Thyroid gland (tissue), 4 donors: ENCODE data around the gene NUTM1.

Experiments
- CTCF ChIP-seq, 6 experiments: fragments of 200-600 bp in 3 of 6; fragments of 450-650 bp in 3 of 6; sonication (generic) in 3 of 6; IDR thresholded peaks; one replicate each; pipeline ENCODE4 v1.5.1; 2016 to 2019; ENCODE audit warnings: antibody characterized with exemption in 6 of 6, mild to moderate bottlenecking in 2 of 6, inconsistent platforms in 1 of 6, moderate library complexity in 1 of 6
- POLR2A ChIP-seq, 2 donors: fragments of 450-650 bp; IDR thresholded peaks; one replicate each; pipeline ENCODE4 v1.6.1; 2017; ENCODE audit warnings: antibody characterized with exemption in 2 of 2, mild to moderate bottlenecking in 2 of 2, moderate library complexity in 1 of 2

GRCh38 chr15:34301058-34301457, 42.1 kb upstream of the NUTM1 start:
- TF ChIP-seq POLR2A (IDR thresholded peaks at IDR 0.05): no peak
- no peak for TF ChIP-seq CTCF (IDR thresholded peaks at IDR 0.05)
